ENCODE data around the gene CDK5R2. TPM values are rescaled to one million over a fixed set of nuclear protein-coding genes. Genes with fewer than 3 reads are reported as not detected.

The CDK5R2 gene
- total RNA-seq, 4 donors from 2014 or later: 0.39 TPM; not detected in 3

- H3K9me3 ChIP-seq: no peaks in the 10 kb centered on the region
- peak; percentile 65 to 71 for DNase-seq
- peaks cover 22% of the 10 kb centered on the region for H3K27me3 ChIP-seq
- no peaks in the 10 kb centered on the region for H3K36me3 ChIP-seq
- intact Hi-C loops (cut with DNase I): no loop called here
- peaks cover 20 to 22% of the 10 kb centered on the region in 2 donors for H3K4me1 ChIP-seq
- peak overlapping the region in 1 of 3 donors; percentile 23 for H3K4me3 ChIP-seq (replicated peaks in 1 of 3)
- WGBS, 2 donors: 1% methylated on average over 12 to 59 of the region's 70 CpGs
- TF ChIP-seq CTCF (IDR thresholded peaks at IDR 0.05) (no peak), POLR2A (IDR thresholded peaks at IDR 0.05) (no peak)
- H3K27ac ChIP-seq: no peak overlapping the region
Measured at GRCh38 chr2:219001577-219002394, 42.3 kb downstream of the CDK5R2 start.

- intact Hi-C loops (cut with DNase I): no loop called here
- 1 to 2% methylated on average over 31 to 34 of the region's 72 CpGs for WGBS, 2 donors
- no peaks in the 10 kb centered on the region for H3K9me3 ChIP-seq
- peak; percentile 43 to 55 for DNase-seq
- H3K36me3 ChIP-seq: no peaks in the 10 kb centered on the region
- peak in 2 of 6 experiments; percentile 37 to 42 for TF ChIP-seq CTCF (IDR thresholded peaks at IDR 0.05)
- TF ChIP-seq POLR2A (IDR thresholded peaks at IDR 0.05): no peak
- no peak overlapping the region for H3K27ac ChIP-seq
- H3K4me1 ChIP-seq: peaks cover 20 to 22% of the 10 kb centered on the region in 2 donors
- H3K4me3 ChIP-seq (replicated peaks in 1 of 3): no peak overlapping the region
- peaks cover 22% of the 10 kb centered on the region for H3K27me3 ChIP-seq
Measured at GRCh38 chr2:219002395-219003266, 43.2 kb downstream of the CDK5R2 start.

DNA sequence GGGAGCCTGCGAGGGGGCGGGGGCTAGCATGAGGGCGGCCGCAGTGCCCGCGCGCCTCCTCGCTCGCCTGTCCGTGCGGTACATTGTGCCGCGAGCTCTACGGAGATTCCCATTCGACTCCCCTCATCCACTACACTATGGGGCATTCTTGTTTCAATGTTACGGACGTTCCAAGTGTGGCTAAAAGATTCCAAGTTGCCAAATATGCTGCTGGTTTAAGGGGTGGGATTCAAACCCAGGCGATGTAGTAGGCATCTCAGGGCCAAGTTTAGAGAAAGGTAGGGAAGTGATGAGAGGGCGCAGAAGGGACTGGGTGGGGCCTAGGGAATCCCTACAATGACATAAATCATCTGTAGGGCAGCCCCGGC is 43.8 kb downstream of the CDK5R2 start:
- Histone ChIP-seq H3K36me3 (no peaks in the 10 kb centered on the region), H3K4me1 (peaks cover 20 to 22% of the 10 kb centered on the region in 2 donors), H3K9me3 (no peaks in the 10 kb centered on the region), H3K4me3 (replicated peaks in 1 of 3) (no peak overlapping the region), H3K27ac (no peak overlapping the region), H3K27me3 (peaks cover 22% of the 10 kb centered on the region)
- no peak for DNase-seq
- intact Hi-C loops (cut with DNase I): no loop called here
- WGBS, 2 donors: 8% methylated on average over 18 to 19 of the region's 20 CpGs
- TF ChIP-seq CTCF (IDR thresholded peaks at IDR 0.05): no peak
- TF ChIP-seq POLR2A (IDR thresholded peaks at IDR 0.05): no peak

DNA sequence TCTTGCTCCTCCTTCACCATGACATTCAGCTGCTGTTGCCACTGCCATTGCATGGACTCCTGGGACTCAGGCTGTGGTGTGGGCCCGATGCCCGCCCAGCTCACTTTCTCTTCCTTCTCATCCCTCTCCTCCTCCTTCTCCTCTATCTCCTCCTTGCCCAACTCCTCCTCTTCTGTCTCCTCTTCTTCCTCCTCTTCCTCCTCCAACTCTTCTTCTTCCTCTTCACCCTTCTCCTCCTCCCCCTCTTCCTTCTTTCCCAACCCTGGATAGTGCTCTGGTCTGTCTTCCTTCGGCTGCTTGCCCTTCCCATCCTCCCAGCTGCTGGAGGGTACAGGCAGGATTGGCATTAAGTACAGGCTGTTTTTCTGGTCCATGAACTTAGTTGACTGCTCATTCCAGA is 44.5 kb downstream of the CDK5R2 start:
- DNase-seq: no peak
- TF ChIP-seq CTCF (IDR thresholded peaks at IDR 0.05): no peak
- Histone ChIP-seq H3K27me3 (peaks cover 22% of the 10 kb centered on the region), H3K27ac (no peak overlapping the region), H3K4me1 (peaks cover 20 to 22% of the 10 kb centered on the region in 2 donors), H3K9me3 (no peaks in the 10 kb centered on the region), H3K4me3 (replicated peaks in 1 of 3) (no peak overlapping the region), H3K36me3 (no peaks in the 10 kb centered on the region)
- intact Hi-C loops (cut with DNase I): no loop called here
- WGBS, 2 donors: 79 to 85% methylated on average over 3 of the region's 3 CpGs

DNA sequence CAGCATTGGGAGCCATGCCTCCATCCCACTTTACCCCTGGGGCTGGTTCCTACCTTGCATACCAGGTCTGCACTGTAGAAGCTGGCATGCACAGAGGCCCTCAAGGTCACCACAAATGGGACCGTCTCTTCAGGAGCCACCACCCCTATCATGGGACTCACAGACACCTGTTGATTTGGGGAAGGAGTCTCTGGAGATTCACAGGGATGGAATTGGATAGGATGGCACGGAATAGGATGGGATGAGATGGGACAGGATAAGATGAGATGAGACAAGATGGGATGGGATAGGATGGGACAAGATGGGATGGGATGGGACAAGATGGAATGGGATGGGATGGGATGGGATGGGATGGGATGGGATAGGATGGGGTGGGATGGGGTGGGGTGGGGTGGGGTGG is 49.8 kb downstream of the CDK5R2 start:
- Histone ChIP-seq H3K9me3 (no peaks in the 10 kb centered on the region), H3K36me3 (no peaks in the 10 kb centered on the region), H3K4me1 (no peaks in the 10 kb centered on the region), H3K27ac (no peak overlapping the region), H3K27me3 (peaks cover 1% of the 10 kb centered on the region), H3K4me3 (replicated peaks in 1 of 3) (no peak overlapping the region)
- DNase-seq: no peak
- 58 to 64% methylated on average over 2 of the region's 2 CpGs for WGBS, 2 donors
- intact Hi-C loops (cut with DNase I): no loop called here
- TF ChIP-seq POLR2A (IDR thresholded peaks at IDR 0.05) (no peak), CTCF (IDR thresholded peaks at IDR 0.05) (no peak)
